D721Med (cell line): ENCODE results near the gene SYS1.

ENCODE experiments used
- DNase-seq: peaks from one replicate; pipeline ENCODE4 v3.0.0; 2011; ENCODE audit warnings: low spot score; ENCODE audit not compliant: insufficient read length
- FAIRE-seq: peaks from 2 replicates; lab custom pipeline; 2011; peaks lifted over from hg19 to GRCh38; lab: Jason Lieb, UNC
- CTCF ChIP-seq: IDR thresholded peaks from 2 replicates; pipeline ENCODE4 v1.5.1; 2012; ENCODE audit warnings: mild to moderate bottlenecking, control low read depth; ENCODE audit not compliant: insufficient read depth; ENCODE audit errors: missing control alignments

Gene SYS1

GRCh38 chr20:45344168-45344860 is 18.6 kb upstream of the SYS1 start:
- no peak for TF ChIP-seq CTCF
- DNase-seq (no peak), FAIRE-seq (no peak)

GRCh38 chr20:45345104-45345936 is 17.6 kb upstream of the SYS1 start:
- DNase-seq (no peak), FAIRE-seq (no peak)

GRCh38 chr20:45346291-45346718 is 16.7 kb upstream of the SYS1 start:
- DNase-seq (no peak), FAIRE-seq (no peak)
- no peak for TF ChIP-seq CTCF

More at GRCh38 chr20:45345104-45345936, 17.6 kb upstream of the SYS1 start:
- no peak for TF ChIP-seq CTCF

- DNase-seq = no peak
- no peak for FAIRE-seq
- TF ChIP-seq CTCF = no peak
These were observed 16.1 kb upstream of the SYS1 start for GRCh38 chr20:45346851-45347250.

- no peak for DNase-seq
- TF ChIP-seq CTCF = no peak
- no peak for FAIRE-seq
These were observed 15.5 kb upstream of the SYS1 start for GRCh38 chr20:45347297-45347935.

- peak; percentile 64 for DNase-seq
These were observed 14.8 kb upstream of the SYS1 start, which contains the start of gene SDC4 for GRCh38 chr20:45347936-45348778. Gene SDC4, minus strand, starts transcription at chr20:45348424. Its CDS starts 40 bp downstream, at chr20:45348384.

More at GRCh38 chr20:45347936-45348778, 14.8 kb upstream of the SYS1 start, which contains the start of gene SDC4:
- no peak for FAIRE-seq
- TF ChIP-seq CTCF = no peak
